BLaER1 (cell line): Measurements from ENCODE around the gene RHOT1.

Source experiments
- H3K27ac ChIP-seq: shearing (Covaris generic); formaldehyde crosslinking; 2 replicates; pipeline ENCODE4 v1.8.1; 2022
- H3K27me3 ChIP-seq: shearing (Covaris generic); formaldehyde crosslinking; 2 replicates; pipeline ENCODE4 v1.8.1; 2022
- H3K36me3 ChIP-seq: shearing (Covaris generic); formaldehyde crosslinking; 2 replicates; pipeline ENCODE4 v1.8.1; 2022
- H3K4me1 ChIP-seq: shearing (Covaris generic); formaldehyde crosslinking; 2 replicates; pipeline ENCODE4 v1.8.1; 2022
- H3K4me2 ChIP-seq: shearing (Covaris generic); formaldehyde crosslinking; 2 replicates; pipeline ENCODE4 v1.8.1; 2022
- H3K4me3 ChIP-seq: shearing (Covaris generic); formaldehyde crosslinking; 2 replicates; pipeline ENCODE4 v1.8.1; 2022
- H3K9ac ChIP-seq: shearing (Covaris generic); formaldehyde crosslinking; 2 replicates; pipeline ENCODE4 v1.8.1; 2022
- H3K9me3 ChIP-seq: shearing (Covaris generic); formaldehyde crosslinking; 2 replicates; pipeline ENCODE4 v1.8.1; 2022
- H4K20me1 ChIP-seq: shearing (Covaris generic); formaldehyde crosslinking; 2 replicates; pipeline ENCODE4 v1.8.1; 2022
- Cebpa-rat ChIP-seq: shearing (Covaris generic); IDR thresholded peaks from 2 replicates; pipeline ENCODE4 v1.8.1; 2022

RHOT1 gene

GRCh38 chr17:32185875-32186274 lies 43.6 kb downstream of the RHOT1 start:
- Histone ChIP-seq H3K36me3 (peaks cover 47% of the 10 kb centered on the region), H3K4me1 (no peaks in the 10 kb centered on the region), H3K4me2 (no peak overlapping the region), H3K27ac (no peak overlapping the region), H3K9me3 (no peaks in the 10 kb centered on the region), H4K20me1 (no peaks in the 10 kb centered on the region), H3K9ac (no peak overlapping the region), H3K27me3 (no peaks in the 10 kb centered on the region), H3K4me3 (no peak overlapping the region)
- TF ChIP-seq Cebpa-rat, result no peak

DNA sequence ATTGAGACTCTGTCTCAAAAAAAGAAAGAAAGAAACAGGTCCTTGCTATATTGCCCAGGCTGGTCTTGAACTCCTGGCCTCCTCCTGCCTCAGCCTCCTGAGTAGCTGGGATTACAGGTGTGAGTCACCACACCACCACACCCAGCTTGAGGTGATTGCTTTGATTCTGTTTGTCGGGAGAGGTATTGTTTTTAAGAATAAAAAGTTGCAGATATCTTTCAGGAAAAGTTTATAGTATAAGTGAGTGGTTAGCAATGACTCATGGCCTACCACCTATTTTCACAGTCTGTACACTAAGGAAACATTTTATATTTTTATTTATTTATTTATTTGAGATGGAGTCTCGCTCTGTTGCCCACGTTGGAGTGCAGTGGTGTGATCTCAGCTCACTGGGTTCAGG lies 45.0 kb downstream of the RHOT1 start:
- H3K36me3 ChIP-seq, result peaks cover 45% of the 10 kb centered on the region
- no peaks in the 10 kb centered on the region for H3K27me3 ChIP-seq
- no peaks in the 10 kb centered on the region for H4K20me1 ChIP-seq
- no peak overlapping the region for H3K4me3 ChIP-seq
- no peaks in the 10 kb centered on the region for H3K9me3 ChIP-seq
- TF ChIP-seq Cebpa-rat, result no peak
- no peak overlapping the region for H3K4me2 ChIP-seq
- H3K9ac ChIP-seq, result no peak overlapping the region
- H3K4me1 ChIP-seq, result no peaks in the 10 kb centered on the region
- H3K27ac ChIP-seq, result no peak overlapping the region

DNA sequence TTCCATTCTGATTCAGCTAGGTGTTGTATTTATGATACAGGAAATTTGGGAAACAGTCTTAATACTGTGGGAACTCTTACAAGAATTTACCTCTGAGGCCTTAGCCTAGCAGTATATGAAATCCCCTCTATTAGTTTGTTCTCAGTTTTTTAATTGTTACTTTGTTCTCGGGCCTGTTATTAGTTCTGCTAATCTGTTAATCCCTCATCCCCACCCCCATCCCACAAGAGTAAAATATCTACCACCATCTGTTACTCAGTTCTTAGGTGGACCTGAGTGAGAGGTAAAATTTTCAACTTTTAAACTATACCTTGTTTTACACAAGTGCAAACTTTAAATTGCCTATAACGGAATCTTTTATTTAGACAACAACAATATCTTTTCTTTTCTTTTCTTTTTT lies 47.0 kb downstream of the RHOT1 start:
- H3K27ac ChIP-seq, result no peak overlapping the region
- peaks cover 46% of the 10 kb centered on the region for H3K36me3 ChIP-seq
- H3K9ac ChIP-seq, result no peak overlapping the region
- H3K27me3 ChIP-seq, result no peaks in the 10 kb centered on the region
- H3K4me3 ChIP-seq, result no peak overlapping the region
- H3K4me1 ChIP-seq, result no peaks in the 10 kb centered on the region
- no peak overlapping the region for H3K4me2 ChIP-seq
- no peaks in the 10 kb centered on the region for H4K20me1 ChIP-seq
- H3K9me3 ChIP-seq, result no peaks in the 10 kb centered on the region
- TF ChIP-seq Cebpa-rat, result no peak

- Histone ChIP-seq H4K20me1 (no peaks in the 10 kb centered on the region), H3K4me3 (no peak overlapping the region)
Observed at GRCh38 chr17:32191306-32191705, 49.0 kb downstream of the RHOT1 start.

GRCh38 chr17:32192379-32192778 lies 50.1 kb downstream of the RHOT1 start:
- Histone ChIP-seq H4K20me1 (no peaks in the 10 kb centered on the region), H3K4me2 (no peak overlapping the region), H3K4me1 (no peaks in the 10 kb centered on the region), H3K9ac (no peak overlapping the region), H3K4me3 (no peak overlapping the region), H3K9me3 (no peaks in the 10 kb centered on the region), H3K27me3 (no peaks in the 10 kb centered on the region), H3K27ac (no peak overlapping the region), H3K36me3 (peaks cover 45% of the 10 kb centered on the region)
- TF ChIP-seq Cebpa-rat, result no peak

More at GRCh38 chr17:32191306-32191705, 49.0 kb downstream of the RHOT1 start:
- Histone ChIP-seq H3K4me2 (no peak overlapping the region), H3K4me1 (no peaks in the 10 kb centered on the region), H3K9me3 (no peaks in the 10 kb centered on the region), H3K9ac (no peak overlapping the region), H3K27ac (no peak overlapping the region), H3K27me3 (no peaks in the 10 kb centered on the region), H3K36me3 (peaks cover 45% of the 10 kb centered on the region)
- no peak for TF ChIP-seq Cebpa-rat

DNA sequence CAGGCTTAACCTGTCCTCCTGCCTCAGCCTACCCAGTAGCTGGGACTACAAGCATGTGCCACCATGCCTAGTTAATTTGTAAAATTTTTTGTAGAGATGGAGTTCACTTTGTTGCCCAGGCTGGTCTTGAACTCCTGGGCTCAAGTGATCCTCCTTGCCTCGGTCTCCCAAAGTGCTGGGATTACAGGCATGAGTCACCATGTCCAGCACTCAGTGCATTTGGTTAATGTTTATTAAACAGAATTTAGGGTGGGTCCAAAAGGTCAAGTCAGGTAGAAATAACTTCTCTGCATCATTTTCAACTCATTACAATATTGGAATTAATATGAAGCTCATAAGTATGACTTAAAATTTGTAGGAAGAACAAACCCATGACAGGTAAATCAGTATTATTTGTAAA lies 55.7 kb downstream of the RHOT1 start:
- Histone ChIP-seq H3K4me1 (no peaks in the 10 kb centered on the region), H3K4me3 (no peak overlapping the region), H3K4me2 (no peak overlapping the region), H3K9ac (no peak overlapping the region), H4K20me1 (no peaks in the 10 kb centered on the region), H3K27me3 (no peaks in the 10 kb centered on the region), H3K36me3 (peaks cover 80% of the 10 kb centered on the region), H3K27ac (no peak overlapping the region), H3K9me3 (no peaks in the 10 kb centered on the region)
- no peak for TF ChIP-seq Cebpa-rat

DNA sequence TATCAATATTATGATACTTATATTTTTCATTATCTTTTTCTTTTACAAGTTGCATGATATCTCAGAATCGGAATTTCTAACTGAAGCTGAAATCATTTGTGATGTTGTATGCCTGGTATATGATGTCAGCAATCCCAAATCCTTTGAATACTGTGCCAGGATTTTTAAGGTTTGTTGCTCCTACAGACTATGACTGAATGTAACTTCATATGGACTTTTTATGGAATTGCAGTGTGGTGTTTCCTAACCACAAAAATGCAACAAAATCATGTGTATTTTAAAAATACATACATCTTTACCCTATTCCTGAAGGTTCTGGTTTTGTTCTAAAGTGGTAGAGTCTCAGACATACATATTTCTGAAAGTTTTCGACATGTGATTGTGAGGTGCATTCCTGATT lies 64.6 kb downstream of the RHOT1 start:
- Histone ChIP-seq H3K4me1 (no peaks in the 10 kb centered on the region), H3K27ac (no peak overlapping the region), H3K9me3 (no peaks in the 10 kb centered on the region), H4K20me1 (no peaks in the 10 kb centered on the region), H3K36me3 (peaks cover 55% of the 10 kb centered on the region), H3K9ac (no peak overlapping the region), H3K27me3 (no peaks in the 10 kb centered on the region), H3K4me2 (no peak overlapping the region), H3K4me3 (no peak overlapping the region)
- no peak for TF ChIP-seq Cebpa-rat

GRCh38 chr17:32208436-32208835 lies 66.1 kb downstream of the RHOT1 start:
- no peak overlapping the region for H3K9ac ChIP-seq
- H3K9me3 ChIP-seq, result no peaks in the 10 kb centered on the region
- H3K27ac ChIP-seq, result no peak overlapping the region
- peaks cover 56% of the 10 kb centered on the region for H3K36me3 ChIP-seq
- TF ChIP-seq Cebpa-rat, result no peak
- H3K4me1 ChIP-seq, result no peaks in the 10 kb centered on the region
- H3K27me3 ChIP-seq, result no peaks in the 10 kb centered on the region
- H3K4me2 ChIP-seq, result no peak overlapping the region
- no peaks in the 10 kb centered on the region for H4K20me1 ChIP-seq
- no peak overlapping the region for H3K4me3 ChIP-seq

- Histone ChIP-seq H3K4me1 (no peaks in the 10 kb centered on the region), H3K9ac (no peak overlapping the region), H4K20me1 (no peaks in the 10 kb centered on the region), H3K36me3 (peaks cover 62% of the 10 kb centered on the region), H3K4me3 (no peak overlapping the region), H3K27ac (no peak overlapping the region), H3K9me3 (no peaks in the 10 kb centered on the region), H3K4me2 (no peak overlapping the region), H3K27me3 (no peaks in the 10 kb centered on the region)
- no peak for TF ChIP-seq Cebpa-rat
Observed at GRCh38 chr17:32209608-32210007, 67.3 kb downstream of the RHOT1 start.

GRCh38 chr17:32211671-32212070 lies 69.4 kb downstream of the RHOT1 start:
- no peaks in the 10 kb centered on the region for H3K27me3 ChIP-seq
- H3K27ac ChIP-seq, result no peak overlapping the region
- no peak for TF ChIP-seq Cebpa-rat
- H3K4me3 ChIP-seq, result no peak overlapping the region
- H3K9ac ChIP-seq, result no peak overlapping the region
- H3K9me3 ChIP-seq, result no peaks in the 10 kb centered on the region
- peaks cover 47% of the 10 kb centered on the region for H3K36me3 ChIP-seq
- no peak overlapping the region for H3K4me2 ChIP-seq
- H4K20me1 ChIP-seq, result no peaks in the 10 kb centered on the region
- H3K4me1 ChIP-seq, result no peaks in the 10 kb centered on the region

DNA sequence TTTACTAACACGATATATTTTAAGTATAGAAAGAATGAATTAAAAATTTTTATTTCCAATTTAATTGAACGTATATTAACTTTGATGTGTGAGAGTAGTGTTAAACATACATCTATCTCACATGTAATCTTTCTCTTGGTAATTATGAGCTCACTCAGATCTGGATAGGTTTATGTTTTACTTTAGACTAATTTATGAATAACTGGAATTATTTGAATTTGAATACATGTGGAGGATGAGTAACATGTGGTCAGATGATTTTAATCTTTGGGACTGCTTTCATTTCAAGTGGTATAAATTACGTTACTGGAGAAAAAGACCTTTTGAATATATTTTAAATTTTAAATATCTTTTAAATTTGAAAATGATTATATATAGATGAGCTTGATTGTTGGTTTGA lies 73.4 kb downstream of the RHOT1 start:
- Histone ChIP-seq H4K20me1 (no peaks in the 10 kb centered on the region), H3K36me3 (peaks cover 31% of the 10 kb centered on the region), H3K4me1 (no peaks in the 10 kb centered on the region), H3K27me3 (no peaks in the 10 kb centered on the region), H3K27ac (no peak overlapping the region), H3K9me3 (no peaks in the 10 kb centered on the region), H3K9ac (no peak overlapping the region), H3K4me3 (no peak overlapping the region), H3K4me2 (no peak overlapping the region)
- TF ChIP-seq Cebpa-rat, result no peak
